Activated CD8-positive, alpha-beta memory T cell treated with anti-CD3 and anti-CD28 coated beads for 36 hours (primary cell): ENCODE results near the gene RPS21. TPM values are rescaled to one million over a fixed set of nuclear protein-coding genes. Genes with fewer than 3 reads are reported as not detected.

Source experiments
- CTCF ChIA-PET: fragments of 350-600 bp; sonication (Branson Sonifier 250); formaldehyde crosslinking; loops from one replicate; lab custom pipeline; 2021; ENCODE audit warnings: antibody characterized with exemption; lab: Charles Lee
- POLR2A ChIA-PET: fragments of 350-600 bp; sonication (Branson Sonifier 250); formaldehyde crosslinking; loops from one replicate; lab custom pipeline; 2021; ENCODE audit warnings: antibody characterized with exemption; lab: Charles Lee
- total RNA-seq, 2 experiments: library from RNA; stranded (reverse); gene quantifications; one replicate each; pipeline ENCODE4 v1.2.3, GENCODE V29; 2021

Gene RPS21
- total RNA-seq, 2 experiments from 2014 or later: 2,101 to 2,191 TPM

DNA sequence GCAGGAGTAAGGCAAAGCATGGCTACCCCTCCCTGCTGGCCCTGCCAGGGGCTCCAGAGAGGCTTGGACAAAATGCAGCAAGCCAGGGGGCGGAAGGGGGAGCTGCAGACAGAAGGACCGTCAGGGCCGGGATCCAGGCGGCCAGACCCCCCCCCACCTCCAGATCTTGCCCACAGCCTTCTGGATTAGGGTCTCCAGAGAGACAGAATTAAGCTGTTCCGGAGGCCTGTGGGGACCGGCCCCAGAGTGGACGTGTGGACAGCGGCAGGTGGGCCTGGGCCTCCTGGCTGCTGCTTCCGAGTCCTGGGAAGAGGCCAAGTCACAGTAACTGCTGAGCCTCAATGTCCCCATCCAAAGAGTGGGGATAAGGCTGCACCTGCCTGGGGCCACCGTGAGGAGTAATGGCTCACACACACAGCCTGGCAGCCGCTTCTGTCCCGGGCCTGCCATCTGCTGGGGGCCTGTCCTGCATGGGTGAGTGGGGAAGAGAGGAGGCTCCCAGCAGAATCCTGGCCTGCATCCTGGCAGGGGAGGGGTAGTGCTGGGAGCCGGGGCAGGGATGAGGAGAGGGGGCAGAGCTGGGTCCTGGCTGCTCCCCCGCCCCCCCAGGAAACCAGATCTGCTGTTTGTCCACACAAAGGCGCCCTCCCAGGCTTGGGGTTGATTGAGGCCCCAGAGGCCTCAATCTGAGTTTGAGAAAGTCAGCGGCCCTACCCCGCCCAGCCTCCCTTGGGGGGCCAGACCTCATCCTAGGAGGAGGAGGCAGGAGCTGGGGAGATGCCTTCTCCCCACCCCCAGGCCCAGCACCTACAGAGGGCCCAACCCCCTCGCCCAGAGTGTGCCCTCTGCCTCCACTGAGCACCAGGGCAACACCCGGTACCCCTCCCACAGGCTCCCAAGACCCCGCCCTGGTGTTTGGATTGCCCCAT is 23.6 kb upstream of the RPS21 start:
- CTCF ChIA-PET: no interaction called here

DNA sequence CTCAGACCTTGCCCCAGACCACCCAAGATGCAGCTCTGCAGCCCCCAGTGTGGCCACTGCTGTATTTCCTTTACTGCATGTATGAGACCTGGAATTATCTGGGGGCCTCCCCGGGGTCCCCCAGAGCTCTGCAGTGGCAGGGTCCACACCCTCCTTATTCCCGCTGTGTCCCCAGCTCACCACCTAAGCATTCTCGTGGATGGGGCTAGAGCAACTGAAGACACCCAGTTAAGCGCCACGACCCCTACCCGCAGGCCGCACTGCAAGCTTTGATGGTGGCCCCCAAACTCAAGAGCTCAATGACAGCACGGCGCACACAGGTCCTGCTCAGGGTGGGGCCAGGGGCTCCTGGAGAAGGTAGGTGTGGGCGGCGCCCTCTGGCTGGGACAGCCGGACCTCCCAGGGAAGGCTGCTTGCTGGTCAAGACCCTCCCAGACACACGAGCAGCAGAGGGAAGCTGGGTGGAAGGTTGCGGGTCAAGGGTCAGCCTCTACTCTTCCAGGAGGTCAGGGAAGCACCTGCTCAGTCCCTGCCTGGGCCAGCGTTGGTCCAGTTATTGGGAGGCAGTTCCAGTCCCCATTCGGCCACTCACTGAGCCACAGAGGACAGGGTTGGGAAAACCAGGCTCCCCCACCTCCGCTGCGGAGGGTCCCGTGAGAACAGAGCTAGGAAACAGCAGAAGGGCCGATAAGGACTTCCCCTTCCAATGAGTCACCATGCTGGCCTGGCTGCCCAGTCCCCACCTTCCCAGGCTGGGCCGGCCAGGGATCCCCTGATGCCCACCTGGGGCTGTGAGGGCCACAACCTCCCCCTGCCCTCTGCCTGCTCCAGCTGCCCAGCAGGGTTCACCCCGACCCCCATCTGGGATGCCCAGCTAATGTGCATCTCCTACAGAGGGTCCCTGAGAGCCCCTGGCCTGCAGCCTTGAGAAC is 22.7 kb upstream of the RPS21 start:
- ChIA-PET POLR2A (no interaction called here), CTCF (interaction anchor here (1.6 kb wide), 1 partner anchor 19 kb away, joined by 5 read pairs; no protein-coding TSS in a partner anchor)

More for the DNA sequence above, 23.6 kb upstream of the RPS21 start:
- POLR2A ChIA-PET: no interaction called here

DNA sequence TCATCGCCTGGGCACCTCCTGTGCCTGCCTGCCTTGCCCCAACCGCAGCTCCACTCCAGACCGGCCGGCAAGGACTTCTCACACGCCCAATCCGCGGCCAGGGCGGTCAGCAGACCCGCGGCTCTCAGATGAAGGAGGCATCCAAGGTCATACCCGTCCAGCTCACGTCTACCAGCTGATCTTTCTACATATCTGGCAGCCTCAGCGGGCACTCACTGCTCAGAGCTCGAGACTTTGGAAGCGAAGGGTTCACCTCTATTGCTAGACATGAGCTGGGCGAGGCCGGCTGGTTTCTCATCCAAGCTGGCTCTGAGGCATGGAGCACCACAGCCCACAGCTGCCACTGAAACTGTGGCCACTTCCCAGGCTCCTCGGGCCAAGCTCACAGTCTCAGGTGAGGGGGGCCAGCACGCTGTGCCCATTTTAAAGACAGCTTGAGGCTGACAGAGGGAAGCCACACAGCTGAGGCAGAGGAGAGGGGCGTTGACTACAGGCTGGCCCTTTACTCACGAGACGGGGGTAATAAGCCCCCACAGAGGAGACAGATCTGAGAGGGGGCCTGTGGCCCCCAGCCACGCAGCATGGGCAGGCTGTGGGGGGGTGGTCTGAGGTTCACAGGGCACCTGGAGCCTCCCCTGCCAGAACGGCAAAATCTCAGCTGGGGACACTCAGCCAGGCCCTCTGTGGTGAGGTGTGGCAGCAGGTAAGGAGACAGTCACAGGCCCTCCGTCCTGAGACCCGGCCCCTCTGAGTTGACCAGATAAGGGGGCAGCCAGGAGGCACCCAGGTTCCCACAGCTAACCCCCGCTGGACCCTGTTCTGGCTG is 21.8 kb upstream of the RPS21 start:
- ChIA-PET CTCF (interaction anchor here (0.7 to 1.6 kb wide), 2 partner anchors 18 to 63 kb away, joined by 3 to 5 read pairs; partner anchors contain the start of gene ADRM1), POLR2A (no interaction called here)

DNA sequence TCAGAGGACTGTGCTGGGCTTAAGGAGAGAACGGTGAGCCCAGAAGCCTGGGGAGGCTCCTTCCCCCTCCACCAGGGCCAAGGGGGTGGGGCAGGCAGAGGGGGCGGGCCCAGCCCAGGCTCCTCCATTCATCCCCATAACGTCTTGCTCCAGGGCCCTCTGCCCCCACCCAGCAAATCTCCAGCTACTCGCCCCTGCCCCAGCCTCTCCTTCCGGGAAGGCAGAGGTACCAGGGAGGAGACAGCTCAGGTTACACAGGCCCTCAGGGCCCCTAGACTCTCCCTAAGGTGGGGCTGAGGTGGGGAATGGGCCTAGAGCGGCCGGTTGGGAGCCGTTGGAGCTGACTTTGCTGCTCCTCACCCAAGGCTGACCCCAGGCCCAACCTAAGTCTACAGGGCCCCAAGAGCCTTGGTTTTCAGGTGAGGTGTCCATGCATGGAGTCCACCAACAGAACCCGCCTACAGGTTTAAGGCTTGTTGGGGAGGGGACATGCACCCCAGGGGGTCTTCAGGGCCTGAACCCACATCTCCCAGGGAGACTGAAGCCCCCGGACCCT is 21.0 kb upstream of the RPS21 start:
- CTCF ChIA-PET: interaction anchor here (0.7 to 1.6 kb wide), 2 partner anchors 17 to 64 kb away, joined by 3 to 5 read pairs; partner anchors contain the start of gene ADRM1
- POLR2A ChIA-PET: no interaction called here

DNA sequence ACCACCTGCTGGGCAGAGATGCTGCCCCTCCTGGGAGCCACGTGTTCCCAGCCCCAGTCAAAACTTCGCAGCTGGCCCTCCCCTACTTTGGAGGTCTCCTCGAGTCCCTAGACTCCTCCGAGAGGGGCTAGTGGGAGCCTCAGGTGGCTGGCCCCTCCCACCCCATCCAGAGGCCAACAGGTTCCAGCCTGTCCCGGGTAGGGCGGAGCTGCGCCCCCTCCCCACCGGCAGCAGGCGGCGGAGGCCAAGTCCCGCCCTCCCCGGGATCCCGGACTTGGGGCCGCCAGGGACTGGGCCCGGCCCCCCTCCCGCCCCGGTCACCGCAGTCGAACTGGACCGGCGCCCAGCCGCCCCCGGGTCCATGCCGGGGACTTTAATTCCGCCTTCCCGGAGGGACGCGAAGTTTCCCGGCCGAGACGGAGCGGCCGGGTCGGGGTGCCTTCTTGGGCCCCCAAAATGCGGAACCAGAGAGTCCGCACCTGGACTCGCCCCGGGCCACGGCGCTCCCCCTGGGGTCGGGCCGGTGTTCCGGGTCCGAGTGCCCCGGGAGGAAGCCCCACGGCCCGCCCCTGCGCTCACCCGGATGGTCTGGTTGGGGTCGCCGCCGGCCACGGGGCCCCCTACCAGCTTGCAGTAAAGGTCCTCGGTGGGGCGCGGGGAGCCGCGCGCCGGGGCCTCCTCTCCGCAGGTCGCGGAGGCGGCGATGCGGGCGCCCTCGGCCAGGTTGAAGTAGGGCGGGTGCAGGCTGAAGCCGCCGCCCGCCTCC is 20.4 kb upstream of the RPS21 start:
- CTCF ChIA-PET: no interaction called here
- POLR2A ChIA-PET: no interaction called here

DNA sequence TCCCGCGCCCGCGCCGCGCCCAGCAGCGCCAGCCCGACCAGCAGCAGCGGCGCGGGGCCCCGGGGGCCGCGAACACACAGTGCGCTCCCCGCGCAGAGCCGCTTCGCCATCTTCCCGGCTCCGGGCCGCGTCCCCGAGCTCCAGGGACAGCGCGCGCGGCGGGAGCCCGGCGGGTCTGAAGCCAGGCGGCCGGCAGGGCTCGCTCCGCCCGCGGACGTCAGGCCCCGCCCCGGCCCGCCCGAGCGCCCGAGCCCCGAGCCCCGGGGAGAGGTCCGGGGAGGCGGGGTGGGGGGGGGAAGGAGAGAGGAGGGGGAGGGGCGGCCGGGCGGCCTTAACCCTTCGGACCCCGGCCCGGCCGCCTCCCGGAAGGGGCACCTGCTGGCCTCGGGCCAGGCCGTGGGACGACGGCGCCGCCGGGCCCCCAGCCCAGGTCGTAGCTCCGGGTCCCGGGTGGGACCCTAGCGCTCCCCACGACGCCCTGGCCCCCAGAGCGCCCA is 19.7 kb upstream of the RPS21 start, which contains the start of gene LAMA5:
LAMA5 (minus strand) TSS at position 177 of the 497 bp plus-strand sequence; CDS start at position 110, 67 bp downstream.
- POLR2A ChIA-PET: no interaction called here

DNA sequence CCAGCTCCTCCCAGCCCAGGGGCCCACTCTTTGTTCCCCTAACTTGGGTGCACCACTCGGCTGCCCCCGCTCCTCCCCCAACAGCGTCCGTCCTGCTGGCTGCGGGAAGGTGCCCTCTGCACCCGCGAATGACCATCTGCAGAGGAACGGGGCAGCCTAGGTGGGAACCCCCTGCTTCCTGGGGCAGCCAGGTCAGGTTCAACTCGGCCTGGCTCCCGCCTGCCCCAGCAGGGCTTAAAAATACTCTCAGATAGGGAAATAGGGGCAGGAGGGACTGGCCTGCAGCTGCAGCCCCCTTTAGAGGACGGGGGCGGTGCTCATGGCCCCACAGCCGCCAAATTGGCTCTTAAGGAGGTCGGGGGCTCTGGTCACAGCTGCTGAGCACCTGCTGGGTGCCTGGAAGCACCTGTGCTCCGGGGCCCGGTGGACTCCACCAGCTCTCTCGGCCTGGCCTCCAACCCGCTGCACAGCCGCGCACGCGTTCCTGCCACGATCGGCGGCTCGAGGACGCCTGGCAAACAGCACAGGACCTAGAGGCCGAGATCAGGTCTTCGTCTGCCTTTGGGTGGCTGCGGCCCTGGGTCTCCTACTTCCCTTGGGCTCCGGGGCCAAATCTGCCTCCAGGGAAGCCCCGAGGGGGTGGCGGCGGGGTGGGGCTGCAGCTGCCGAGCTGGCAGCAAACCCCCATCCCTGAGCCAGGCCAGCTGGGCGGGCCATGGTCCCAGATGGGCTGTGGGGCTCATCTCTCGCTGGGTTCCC is 19.1 kb upstream of the RPS21 start:
- ChIA-PET CTCF (interaction anchor here (0.6 to 2.1 kb wide), 2 partner anchors 14 to 170 kb away, joined by 3 to 14 read pairs; no protein-coding TSS in a partner anchor), POLR2A (no interaction called here)

More for the DNA sequence above, 19.7 kb upstream of the RPS21 start, which contains the start of gene LAMA5:
- CTCF ChIA-PET: interaction anchor here (2.1 kb wide), 1 partner anchor 15 kb away, joined by 14 read pairs; no protein-coding TSS in a partner anchor

DNA sequence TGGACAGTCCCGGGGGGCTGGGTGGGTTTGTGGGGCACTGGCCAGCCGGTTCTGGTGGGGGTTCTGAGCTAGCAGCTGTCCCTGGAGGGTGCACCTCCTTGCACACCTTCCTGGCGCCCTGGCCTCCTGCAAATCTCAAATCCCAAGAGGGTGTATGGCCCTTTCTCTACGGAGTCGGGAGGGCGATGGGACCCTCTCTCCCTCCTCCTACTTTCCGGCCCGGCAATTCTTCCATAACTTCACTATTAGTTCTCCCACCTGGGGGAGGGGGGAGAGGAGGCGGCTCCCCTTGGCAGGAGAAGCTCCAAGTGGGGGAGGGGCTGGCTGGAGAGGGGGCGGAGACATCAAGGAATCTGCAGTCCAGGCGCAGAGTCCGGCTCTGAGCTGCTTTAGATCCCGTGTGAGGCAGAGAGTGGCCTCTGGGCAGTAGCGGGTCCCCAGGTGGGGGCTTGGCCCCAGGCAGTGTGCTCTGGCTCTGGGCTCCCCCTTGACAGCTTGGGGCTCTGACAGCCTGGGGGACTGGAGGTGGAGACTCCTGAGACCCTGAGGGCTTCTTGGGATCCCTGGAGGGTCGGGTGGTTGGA is 18.4 kb upstream of the RPS21 start:
- ChIA-PET CTCF (interaction anchor here (0.6 to 2.1 kb wide), 4 partner anchors 13 to 171 kb away, joined by 3 to 14 read pairs (median 4); partner anchors contain the start of gene RPS21), POLR2A (interaction anchor here (0.7 kb wide), 1 partner anchor 18 kb away, joined by 3 read pairs; the partner anchor contains the start of gene RPS21)

DNA sequence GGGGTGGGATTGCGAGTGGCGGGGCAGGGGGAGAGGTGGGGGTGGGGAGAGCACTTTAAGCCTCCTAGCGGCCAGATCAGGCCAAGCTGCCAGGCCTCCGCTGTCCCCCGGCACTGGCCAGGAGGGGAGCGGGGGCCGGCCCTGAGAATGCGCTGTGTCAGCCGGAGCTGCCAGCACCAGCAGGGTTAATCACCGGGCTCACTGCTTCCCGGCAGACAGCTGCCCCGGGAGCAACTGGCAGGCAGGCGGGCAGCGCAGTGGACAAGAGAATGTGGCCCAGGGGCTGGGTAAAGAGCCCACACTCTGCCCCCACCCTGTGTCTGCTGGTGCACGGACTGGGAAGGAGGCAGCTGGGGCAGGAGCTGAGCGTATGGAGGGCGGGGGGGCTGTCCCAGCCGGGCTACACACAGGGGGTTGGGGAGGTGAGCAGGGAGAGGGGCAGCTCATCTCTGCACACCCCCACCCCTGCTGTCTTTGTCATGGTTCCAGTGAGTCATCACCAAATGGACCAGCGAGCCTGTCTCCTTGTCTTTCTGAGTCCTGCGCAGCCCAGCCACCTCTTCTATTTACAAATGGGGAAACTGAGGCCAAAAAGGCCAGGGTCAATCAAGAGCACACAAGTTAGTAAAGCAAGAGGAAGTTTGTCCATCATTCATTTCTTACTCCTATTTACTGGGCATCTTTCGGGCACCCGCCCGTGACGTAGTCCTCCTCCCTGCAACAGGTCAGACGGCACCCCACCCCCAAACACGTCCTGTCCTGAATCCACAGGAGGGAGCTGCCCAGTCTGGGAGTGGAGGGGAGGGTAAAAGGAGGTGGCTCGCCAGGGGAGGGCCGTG is 17.7 kb upstream of the RPS21 start:
- POLR2A ChIA-PET: interaction anchor here (0.7 kb wide), 1 partner anchor 18 kb away, joined by 3 read pairs; the partner anchor contains the start of gene RPS21
- CTCF ChIA-PET: interaction anchor here (1.0 to 2.1 kb wide), 4 partner anchors 13 to 105 kb away, joined by 3 to 14 read pairs (median 4); partner anchors contain the start of gene RPS21

DNA sequence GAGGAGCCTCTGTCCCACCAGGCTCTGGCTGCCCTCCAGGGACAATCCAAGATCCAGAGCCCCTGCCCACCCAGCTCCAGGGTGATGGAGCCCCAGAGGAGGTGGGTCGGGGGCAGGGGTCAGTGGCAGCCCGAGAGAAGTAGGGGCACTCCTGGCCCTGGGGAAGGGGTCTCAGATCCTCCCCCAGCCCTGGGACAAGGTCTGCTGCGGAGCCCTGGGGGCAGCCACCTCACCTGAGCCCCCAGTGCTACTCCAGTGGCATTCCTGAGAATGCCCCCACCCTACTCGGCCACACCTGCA is 17.1 kb upstream of the RPS21 start:
- POLR2A ChIA-PET: no interaction called here
- CTCF ChIA-PET: interaction anchor here (1.0 to 1.4 kb wide), 2 partner anchors 16 to 106 kb away, joined by 3 to 5 read pairs; partner anchors contain the start of gene RPS21

DNA sequence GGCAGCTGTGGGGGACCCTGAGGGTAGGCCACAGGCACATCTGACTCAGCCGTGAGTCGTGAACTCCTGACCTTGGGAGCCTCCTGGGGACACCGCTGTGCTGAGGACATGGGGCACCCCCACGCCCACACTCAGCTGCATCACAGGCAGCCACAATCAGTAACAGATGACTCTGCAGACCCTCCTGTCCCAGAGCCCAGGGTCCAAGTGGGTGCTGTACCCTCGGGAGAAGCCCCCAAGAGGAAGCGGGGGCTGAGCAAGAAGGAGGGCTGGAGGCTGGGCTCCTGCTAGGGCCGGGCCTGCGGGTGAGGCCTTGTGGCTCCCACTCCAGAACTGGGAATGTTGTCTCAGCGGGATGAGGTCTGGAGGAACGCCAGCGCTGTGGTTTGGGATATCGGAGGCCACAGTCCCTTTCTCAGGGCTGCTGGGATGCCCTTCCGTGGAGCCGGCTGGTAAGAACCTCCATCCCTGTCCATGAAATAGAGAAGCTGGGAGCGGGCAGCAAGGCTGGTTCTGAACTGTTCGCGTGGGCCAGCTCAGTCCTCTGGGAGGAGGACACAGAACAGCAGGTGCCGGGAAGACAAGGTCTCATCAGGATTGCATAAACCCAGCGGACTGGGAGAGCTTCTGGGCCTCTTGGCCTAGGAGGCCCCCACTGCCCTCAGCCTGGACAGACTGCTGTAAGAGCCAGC is 16.6 kb upstream of the RPS21 start:
- ChIA-PET POLR2A (no interaction called here), CTCF (interaction anchor here (1.0 to 1.4 kb wide), 2 partner anchors 16 to 106 kb away, joined by 3 to 5 read pairs; partner anchors contain the start of gene RPS21)

DNA sequence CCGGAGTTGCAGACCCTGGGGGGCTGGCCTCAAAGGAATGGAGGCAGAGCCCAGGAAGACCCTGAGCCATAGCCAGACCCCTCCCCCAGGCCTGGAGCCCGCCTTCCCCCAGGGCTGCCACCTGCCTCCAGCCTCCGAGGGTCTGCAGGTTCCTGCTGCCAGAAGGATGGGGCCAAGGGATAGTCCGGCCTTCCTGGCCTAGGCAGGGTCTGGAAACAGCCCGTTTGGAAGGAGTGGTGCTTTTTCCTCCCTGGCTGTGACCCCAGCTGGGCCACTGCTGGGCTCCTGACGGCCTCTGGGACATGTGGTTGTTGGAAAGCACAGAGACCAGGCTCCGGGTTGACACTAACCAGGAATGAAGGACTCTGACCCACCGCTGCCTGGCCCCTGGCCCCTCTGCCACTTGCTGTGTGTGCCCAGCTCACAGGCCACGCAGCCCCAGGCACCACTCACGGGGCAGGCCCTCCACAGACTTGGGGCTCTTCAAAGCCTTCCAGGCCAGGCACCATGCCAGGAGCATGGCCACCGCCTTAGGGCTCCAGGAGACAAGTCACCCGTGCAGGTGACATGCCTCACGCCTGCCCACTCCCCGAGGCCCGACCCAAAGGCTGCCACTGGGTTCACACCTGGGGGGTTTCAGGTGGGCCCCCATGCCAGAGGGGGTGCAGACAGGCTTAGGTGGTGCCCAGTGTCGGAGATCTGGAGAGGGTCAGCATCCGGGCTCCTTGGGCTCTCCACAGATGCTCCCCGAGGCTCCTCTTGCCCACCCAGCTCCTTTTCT is 15.9 kb upstream of the RPS21 start:
- CTCF ChIA-PET: no interaction called here
- POLR2A ChIA-PET: no interaction called here

DNA sequence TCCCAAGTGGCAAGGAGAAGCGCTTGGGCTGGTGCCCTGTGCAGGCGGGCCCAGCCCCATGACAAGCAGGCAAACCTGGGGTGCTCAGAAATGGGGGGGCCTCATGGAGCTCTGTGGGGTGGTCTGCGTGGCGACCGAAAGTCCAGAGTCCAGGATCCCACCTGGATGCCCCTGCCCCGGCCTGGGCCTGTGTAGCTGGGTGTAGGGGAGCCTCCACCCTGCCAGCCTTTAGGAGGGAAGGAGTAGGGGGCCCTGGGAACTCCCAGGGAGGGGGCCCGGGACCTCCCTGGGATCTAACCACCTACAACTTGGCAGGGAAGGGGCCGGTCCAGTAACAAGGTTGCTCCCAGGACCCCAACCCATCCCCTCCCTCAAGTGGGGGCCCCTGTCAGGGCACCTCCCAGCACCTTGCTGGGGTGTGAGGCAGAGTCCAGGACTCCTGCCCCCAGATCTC is 15.3 kb upstream of the RPS21 start:
- POLR2A ChIA-PET: no interaction called here
- CTCF ChIA-PET: no interaction called here
